GM12801 (cell line): ENCODE data around the gene SEC23A.

Source experiments
- TF ChIP-seq, protein P1 (sequence below): IDR thresholded peaks from one replicate; pipeline ENCODE4 v1.5.1; 2011; ENCODE audit warnings: control low read depth; ENCODE audit not compliant: insufficient read length; ENCODE audit errors: extremely low read depth

SEC23A gene

GRCh38 chr14:39036760-39037159 lies 66.3 kb downstream of the SEC23A start:
- TF ChIP-seq, protein P1, sequence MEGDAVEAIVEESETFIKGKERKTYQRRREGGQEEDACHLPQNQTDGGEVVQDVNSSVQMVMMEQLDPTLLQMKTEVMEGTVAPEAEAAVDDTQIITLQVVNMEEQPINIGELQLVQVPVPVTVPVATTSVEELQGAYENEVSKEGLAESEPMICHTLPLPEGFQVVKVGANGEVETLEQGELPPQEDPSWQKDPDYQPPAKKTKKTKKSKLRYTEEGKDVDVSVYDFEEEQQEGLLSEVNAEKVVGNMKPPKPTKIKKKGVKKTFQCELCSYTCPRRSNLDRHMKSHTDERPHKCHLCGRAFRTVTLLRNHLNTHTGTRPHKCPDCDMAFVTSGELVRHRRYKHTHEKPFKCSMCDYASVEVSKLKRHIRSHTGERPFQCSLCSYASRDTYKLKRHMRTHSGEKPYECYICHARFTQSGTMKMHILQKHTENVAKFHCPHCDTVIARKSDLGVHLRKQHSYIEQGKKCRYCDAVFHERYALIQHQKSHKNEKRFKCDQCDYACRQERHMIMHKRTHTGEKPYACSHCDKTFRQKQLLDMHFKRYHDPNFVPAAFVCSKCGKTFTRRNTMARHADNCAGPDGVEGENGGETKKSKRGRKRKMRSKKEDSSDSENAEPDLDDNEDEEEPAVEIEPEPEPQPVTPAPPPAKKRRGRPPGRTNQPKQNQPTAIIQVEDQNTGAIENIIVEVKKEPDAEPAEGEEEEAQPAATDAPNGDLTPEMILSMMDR = no peak

GRCh38 chr14:39035336-39035735 lies 67.7 kb downstream of the SEC23A start:
- TF ChIP-seq, protein P1 = no peak

DNA sequence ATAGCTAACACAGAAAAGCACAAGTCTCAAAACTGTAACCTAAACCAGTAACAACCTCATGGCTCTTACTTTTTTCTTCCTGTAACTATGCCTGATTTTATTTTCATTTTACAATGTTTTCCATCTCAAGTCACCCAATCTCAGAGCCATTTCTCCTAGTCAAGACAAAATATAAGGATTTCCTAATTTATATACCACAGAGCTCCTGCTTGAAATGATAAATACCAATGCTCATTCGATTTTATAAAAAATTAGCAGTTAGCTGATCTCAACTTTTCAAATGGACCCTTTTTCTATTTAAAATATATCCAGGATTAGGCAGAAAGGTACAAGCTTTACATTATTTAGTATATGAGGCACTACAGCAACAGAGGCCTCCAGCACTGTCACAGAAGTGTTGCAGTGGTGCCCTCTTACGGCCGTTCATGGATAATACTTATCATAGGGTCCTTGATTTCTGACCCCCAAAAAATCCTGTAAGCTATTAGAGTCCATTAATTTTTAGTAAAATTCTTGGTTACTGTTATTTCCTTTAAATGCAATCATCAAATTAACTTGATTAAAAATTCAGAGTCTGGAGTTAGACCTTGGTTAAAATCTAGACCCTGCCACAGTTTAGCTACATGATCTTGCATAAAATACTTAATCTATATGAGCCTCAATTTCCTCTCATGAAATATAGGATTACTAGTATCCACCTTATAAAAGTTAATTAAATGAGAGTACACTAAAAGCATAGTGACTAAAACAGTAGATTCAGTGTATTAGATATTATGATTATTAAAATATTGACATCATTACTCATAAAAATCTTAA lies 68.3 kb downstream of the SEC23A start:
- TF ChIP-seq, protein P1 = no peak

GRCh38 chr14:39033371-39033770 lies 69.7 kb downstream of the SEC23A start:
- TF ChIP-seq, protein P1 = no peak

- TF ChIP-seq, protein P1 = no peak
These were observed 72.8 kb downstream of the SEC23A start for GRCh38 chr14:39030209-39030608.

GRCh38 chr14:39029789-39030188 lies 73.2 kb downstream of the SEC23A start:
- TF ChIP-seq, protein P1 = no peak

DNA sequence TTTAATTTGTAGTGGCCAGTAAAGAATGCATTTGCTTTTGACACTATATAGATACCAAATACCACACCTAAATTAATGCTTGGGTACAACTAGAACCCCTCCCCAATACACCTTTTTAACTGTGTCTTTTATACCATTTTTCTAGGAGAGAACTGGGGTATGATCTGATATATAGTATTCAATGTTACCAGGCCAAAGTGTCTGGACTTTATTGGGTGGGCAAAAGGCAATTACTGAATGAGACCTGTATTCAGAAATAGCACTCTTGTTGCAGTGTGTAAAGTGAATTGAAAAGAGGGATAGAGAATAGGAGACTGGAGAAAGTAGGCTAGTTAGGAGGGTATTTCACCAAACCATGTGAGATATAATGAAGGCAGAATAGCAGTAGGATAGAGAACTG lies 74.4 kb downstream of the SEC23A start:
- TF ChIP-seq, protein P1 = no peak
